Effector memory CD4-positive, alpha-beta T cell (primary cell): ENCODE measurements around the gene MRPS9.

Experiments used
- DNase-seq, 3 donors: peaks; one replicate each; pipeline ENCODE4 v3.0.0-alpha.2; 2020
- H3K27ac ChIP-seq: 2 replicates; pipeline ENCODE4 v1.7.0; 2013; ENCODE audit warnings: mild to moderate bottlenecking, low read length, moderate library complexity; ENCODE audit not compliant: insufficient read depth, poor library complexity, severe bottlenecking
- H3K27me3 ChIP-seq: replicated peaks from 2 replicates; pipeline ENCODE4 v1.7.0; 2013; ENCODE audit warnings: mild to moderate bottlenecking, low read length; ENCODE audit not compliant: insufficient read depth, control insufficient read depth, poor library complexity, severe bottlenecking
- H3K36me3 ChIP-seq: 2 replicates; pipeline ENCODE4 v1.7.0; 2013; ENCODE audit warnings: mild to moderate bottlenecking, low read length, moderate library complexity; ENCODE audit not compliant: control insufficient read depth, insufficient read depth
- H3K4me1 ChIP-seq: 2 replicates; pipeline ENCODE4 v1.7.0; 2013; ENCODE audit warnings: low read length, mild to moderate bottlenecking; ENCODE audit not compliant: control insufficient read depth, insufficient read depth, poor library complexity, severe bottlenecking
- H3K4me3 ChIP-seq: 2 replicates; pipeline ENCODE4 v1.7.0; 2013; ENCODE audit warnings: low read length, low read depth, mild to moderate bottlenecking; ENCODE audit not compliant: insufficient read depth, poor library complexity, severe bottlenecking
- H3K9me3 ChIP-seq: 2 replicates; pipeline ENCODE4 v1.7.0; 2013; ENCODE audit warnings: mild to moderate bottlenecking, low read length, moderate library complexity; ENCODE audit not compliant: control insufficient read depth

MRPS9 gene

GRCh38 chr2:105113616-105114291 is 75.9 kb downstream of the MRPS9 start:
- H3K36me3 ChIP-seq = no peaks in the 10 kb centered on the region
- no peak overlapping the region for H3K4me3 ChIP-seq
- no peaks in the 10 kb centered on the region for H3K9me3 ChIP-seq
- H3K4me1 ChIP-seq = no peaks in the 10 kb centered on the region
- H3K27ac ChIP-seq = no peak overlapping the region
- no peak for DNase-seq
- no peaks in the 10 kb centered on the region for H3K27me3 ChIP-seq

DNA sequence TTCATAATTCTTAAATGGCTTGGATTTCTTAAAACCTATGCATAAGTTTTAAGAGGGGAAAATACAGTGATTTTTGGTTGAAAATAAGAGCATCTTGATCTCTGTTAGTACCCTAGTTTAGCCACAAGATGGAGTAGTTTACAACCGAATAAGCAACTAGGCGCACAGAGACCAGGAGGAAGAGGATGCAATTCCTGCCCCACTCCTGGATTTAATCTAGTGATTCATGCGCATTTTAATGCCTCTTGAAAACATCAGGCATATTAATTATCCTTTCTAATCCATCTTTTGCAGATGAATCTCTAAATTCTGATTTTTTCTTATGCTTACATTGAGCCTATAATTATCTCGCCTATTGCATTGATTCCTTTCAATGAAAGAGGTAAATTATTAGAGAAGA is 76.7 kb downstream of the MRPS9 start:
- no peaks in the 10 kb centered on the region for H3K4me1 ChIP-seq
- no peaks in the 10 kb centered on the region for H3K9me3 ChIP-seq
- no peak overlapping the region for H3K4me3 ChIP-seq
- no peak for DNase-seq
- H3K27me3 ChIP-seq = no peaks in the 10 kb centered on the region
- no peaks in the 10 kb centered on the region for H3K36me3 ChIP-seq
- no peak overlapping the region for H3K27ac ChIP-seq

DNA sequence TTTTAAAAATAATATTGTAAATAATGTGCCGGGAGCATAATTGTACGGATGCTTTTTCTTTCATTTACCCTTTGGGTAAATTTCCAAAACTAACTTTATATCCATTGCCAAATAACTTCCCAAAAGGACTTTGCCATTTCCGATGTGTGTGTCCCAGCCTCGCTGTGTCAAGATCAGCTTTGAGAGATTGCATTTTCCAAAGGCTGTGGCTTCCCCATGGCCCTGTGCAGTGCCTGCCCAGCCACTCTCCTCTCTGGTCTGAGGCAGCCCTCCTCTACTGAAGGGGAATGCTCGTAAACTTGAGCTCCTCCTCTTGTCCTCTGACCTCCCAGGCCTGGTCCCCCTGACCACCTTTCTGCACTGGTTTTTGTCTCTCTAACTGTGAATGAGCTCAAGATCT is 78.5 kb downstream of the MRPS9 start:
- Histone ChIP-seq H3K27me3 (no peaks in the 10 kb centered on the region), H3K36me3 (no peaks in the 10 kb centered on the region), H3K4me3 (no peak overlapping the region), H3K27ac (no peak overlapping the region), H3K4me1 (no peaks in the 10 kb centered on the region), H3K9me3 (no peaks in the 10 kb centered on the region)
- no peak for DNase-seq

GRCh38 chr2:105117565-105117964 is 79.7 kb downstream of the MRPS9 start:
- H3K4me3 ChIP-seq = no peak overlapping the region
- H3K27ac ChIP-seq = no peak overlapping the region
- DNase-seq = no peak
- no peaks in the 10 kb centered on the region for H3K4me1 ChIP-seq
- no peaks in the 10 kb centered on the region for H3K36me3 ChIP-seq
- no peaks in the 10 kb centered on the region for H3K27me3 ChIP-seq
- no peaks in the 10 kb centered on the region for H3K9me3 ChIP-seq

DNA sequence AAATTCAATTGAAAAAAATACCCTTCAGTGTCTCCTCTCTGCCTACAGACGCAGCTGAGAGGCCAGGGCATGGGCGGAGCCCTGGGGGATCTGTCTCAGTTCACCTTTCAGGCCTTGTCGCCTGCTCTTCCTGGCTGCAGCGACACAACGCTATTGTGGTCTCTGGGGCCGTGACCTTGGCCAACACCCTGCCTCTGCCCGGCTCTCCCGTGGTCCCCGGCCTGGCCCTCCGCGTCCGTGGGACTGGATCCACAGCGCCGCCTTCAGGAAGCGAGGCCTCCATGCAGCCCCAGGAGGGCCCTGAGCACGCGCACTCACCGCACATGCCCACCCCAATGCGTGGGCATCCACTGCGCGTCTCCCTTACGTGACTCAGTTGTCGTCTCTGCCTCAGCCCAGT is 81.1 kb downstream of the MRPS9 start:
- Histone ChIP-seq H3K36me3 (no peaks in the 10 kb centered on the region), H3K9me3 (no peaks in the 10 kb centered on the region), H3K27me3 (no peaks in the 10 kb centered on the region), H3K27ac (no peak overlapping the region), H3K4me1 (no peaks in the 10 kb centered on the region), H3K4me3 (no peak overlapping the region)
- DNase-seq = no peak

DNA sequence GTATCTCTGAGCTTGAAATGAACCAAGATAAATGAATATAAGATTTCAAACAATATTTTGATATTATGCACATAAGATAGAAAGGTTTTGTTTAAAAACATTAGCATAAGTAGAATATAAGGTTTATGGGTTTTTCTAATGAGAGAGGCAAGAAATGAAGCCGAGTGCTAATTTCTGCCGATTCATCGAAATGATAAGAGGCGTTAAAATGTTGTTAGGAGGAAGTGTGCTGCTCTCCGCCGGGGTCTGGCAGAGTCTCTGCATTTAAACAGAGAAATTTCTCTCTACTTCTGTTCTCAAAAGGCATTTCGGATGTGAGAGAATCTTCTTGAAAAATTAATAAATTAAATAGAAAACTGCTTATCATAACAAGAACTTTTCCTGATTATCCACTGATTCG is 83.6 kb downstream of the MRPS9 start:
- Histone ChIP-seq H3K4me3 (no peak overlapping the region), H3K27me3 (no peaks in the 10 kb centered on the region), H3K9me3 (no peaks in the 10 kb centered on the region), H3K4me1 (no peaks in the 10 kb centered on the region), H3K27ac (no peak overlapping the region), H3K36me3 (no peaks in the 10 kb centered on the region)
- no peak for DNase-seq

GRCh38 chr2:105125428-105125827 is 87.6 kb downstream of the MRPS9 start:
- H3K27me3 ChIP-seq = no peaks in the 10 kb centered on the region
- no peaks in the 10 kb centered on the region for H3K4me1 ChIP-seq
- no peaks in the 10 kb centered on the region for H3K9me3 ChIP-seq
- H3K36me3 ChIP-seq = no peaks in the 10 kb centered on the region
- no peak overlapping the region for H3K4me3 ChIP-seq
- no peak for DNase-seq
- H3K27ac ChIP-seq = no peak overlapping the region

DNA sequence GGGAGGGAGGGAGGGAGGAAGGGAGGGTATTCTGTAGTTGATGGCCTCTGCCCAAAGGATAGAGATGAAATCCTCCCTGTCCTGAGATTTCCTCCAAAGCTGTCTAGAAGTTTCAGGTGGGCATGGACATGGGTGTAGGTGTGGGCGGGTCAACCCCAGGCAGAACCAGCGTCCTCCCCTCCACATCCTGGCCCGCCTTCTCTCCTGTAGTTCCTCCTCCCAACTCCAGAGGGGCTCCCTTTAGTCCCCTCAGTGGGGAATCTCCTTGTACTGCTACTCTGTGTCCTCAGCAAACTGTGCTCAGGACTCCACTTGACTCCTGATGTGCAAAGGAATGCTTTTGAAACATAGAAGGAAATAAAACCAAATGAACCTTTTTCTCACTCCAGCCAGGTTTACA is 88.1 kb downstream of the MRPS9 start:
- H3K4me1 ChIP-seq = no peaks in the 10 kb centered on the region
- no peak overlapping the region for H3K27ac ChIP-seq
- no peak overlapping the region for H3K4me3 ChIP-seq
- no peaks in the 10 kb centered on the region for H3K27me3 ChIP-seq
- no peak for DNase-seq
- H3K36me3 ChIP-seq = no peaks in the 10 kb centered on the region
- H3K9me3 ChIP-seq = no peaks in the 10 kb centered on the region

DNA sequence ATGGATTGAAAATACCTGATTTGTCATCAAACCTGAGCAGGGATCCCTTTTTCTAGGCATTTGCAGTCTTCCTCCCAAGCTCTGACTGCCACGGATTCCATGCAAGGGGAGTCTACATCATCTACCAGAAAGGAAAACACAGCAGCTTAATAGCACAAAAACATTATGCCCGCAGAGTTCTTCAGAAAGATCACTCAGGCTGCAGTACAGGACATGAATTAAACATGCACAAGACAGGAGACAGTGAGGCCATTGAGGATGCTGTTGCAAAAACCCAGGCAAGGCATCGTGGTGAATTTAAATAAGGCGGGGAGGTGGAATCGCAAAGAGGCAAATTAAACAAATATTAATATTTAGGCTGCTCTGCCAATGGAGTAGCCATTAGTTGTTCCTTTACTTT is 88.5 kb downstream of the MRPS9 start:
- no peaks in the 10 kb centered on the region for H3K36me3 ChIP-seq
- no peaks in the 10 kb centered on the region for H3K4me1 ChIP-seq
- no peak overlapping the region for H3K27ac ChIP-seq
- no peaks in the 10 kb centered on the region for H3K27me3 ChIP-seq
- DNase-seq = no peak
- H3K4me3 ChIP-seq = no peak overlapping the region
- H3K9me3 ChIP-seq = no peaks in the 10 kb centered on the region

DNA sequence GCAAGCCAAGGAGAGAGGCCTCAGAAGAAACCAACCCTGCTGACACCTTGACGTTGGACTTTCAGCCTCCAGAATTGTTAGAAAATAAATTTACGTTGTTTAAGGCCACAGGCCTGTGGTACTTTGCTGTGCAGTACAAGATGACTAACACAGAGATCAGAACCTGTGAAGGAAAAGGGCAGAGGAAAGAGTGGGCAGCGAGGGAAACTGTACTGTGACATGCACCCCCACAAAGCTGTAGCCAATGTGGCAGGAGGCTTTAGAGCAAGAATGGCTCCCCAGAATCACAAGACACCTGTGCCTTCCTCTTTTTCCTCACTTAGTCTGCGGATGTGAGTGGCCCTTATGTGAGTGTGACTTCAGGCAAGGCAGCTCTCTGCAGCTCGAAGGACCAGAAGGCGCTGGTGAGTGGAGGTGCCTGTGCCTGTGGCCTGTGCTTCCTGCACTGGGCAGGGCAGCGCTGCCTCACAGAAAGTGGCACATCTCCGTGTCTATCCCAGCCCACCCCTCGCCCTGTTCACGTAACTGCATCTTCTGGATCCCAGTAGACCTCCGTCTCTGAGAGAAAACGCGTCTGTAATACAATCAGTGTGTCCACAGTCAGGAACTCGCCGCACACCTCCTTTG is 89.5 kb downstream of the MRPS9 start:
- DNase-seq = no peak
- Histone ChIP-seq H3K4me3 (no peak overlapping the region), H3K27ac (no peak overlapping the region), H3K27me3 (no peaks in the 10 kb centered on the region), H3K4me1 (no peaks in the 10 kb centered on the region), H3K36me3 (no peaks in the 10 kb centered on the region), H3K9me3 (no peaks in the 10 kb centered on the region)
